GM18526 (cell line): ENCODE data around the gene CACNA1C.

ENCODE experiments used
- POLR2A ChIP-seq: IDR thresholded peaks from 3 replicates; pipeline ENCODE4 v1.6.1; 2011; ENCODE audit not compliant: insufficient read length; ENCODE audit errors: extremely low read depth

Gene CACNA1C

GRCh38 chr12:2136901-2137300 is 84.1 kb downstream of the CACNA1C start:
- no peak for TF ChIP-seq POLR2A

- no peak for TF ChIP-seq POLR2A
These were observed 84.9 kb downstream of the CACNA1C start for GRCh38 chr12:2137711-2138110.

GRCh38 chr12:2138294-2138693 is 85.5 kb downstream of the CACNA1C start:
- TF ChIP-seq POLR2A, result no peak

DNA sequence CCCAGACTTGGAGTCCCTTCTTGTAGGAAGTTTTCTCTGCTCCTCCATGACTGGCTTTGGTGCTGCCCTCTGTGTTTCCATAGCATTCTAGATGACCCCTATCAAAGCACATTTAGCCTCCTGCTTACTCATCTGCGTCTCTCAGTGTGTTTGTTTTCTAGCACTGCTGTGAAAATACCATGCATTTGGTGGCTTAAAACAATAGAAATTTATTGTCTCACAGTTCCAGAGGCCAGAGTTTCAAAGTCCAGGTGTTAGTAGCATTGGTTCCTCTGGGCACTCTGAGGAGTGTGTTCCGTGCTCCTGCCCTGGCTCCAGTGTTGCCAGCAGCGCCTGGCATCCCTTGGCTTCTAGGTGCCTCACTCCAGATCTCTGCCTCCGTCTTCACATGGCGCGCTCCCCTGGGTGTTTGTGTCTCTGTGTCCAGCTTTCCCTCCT is 86.1 kb downstream of the CACNA1C start:
- no peak for TF ChIP-seq POLR2A

- no peak for TF ChIP-seq POLR2A
These were observed 86.9 kb downstream of the CACNA1C start for GRCh38 chr12:2139651-2140050.

- no peak for TF ChIP-seq POLR2A
These were observed 88.2 kb downstream of the CACNA1C start for GRCh38 chr12:2140858-2141519.

DNA sequence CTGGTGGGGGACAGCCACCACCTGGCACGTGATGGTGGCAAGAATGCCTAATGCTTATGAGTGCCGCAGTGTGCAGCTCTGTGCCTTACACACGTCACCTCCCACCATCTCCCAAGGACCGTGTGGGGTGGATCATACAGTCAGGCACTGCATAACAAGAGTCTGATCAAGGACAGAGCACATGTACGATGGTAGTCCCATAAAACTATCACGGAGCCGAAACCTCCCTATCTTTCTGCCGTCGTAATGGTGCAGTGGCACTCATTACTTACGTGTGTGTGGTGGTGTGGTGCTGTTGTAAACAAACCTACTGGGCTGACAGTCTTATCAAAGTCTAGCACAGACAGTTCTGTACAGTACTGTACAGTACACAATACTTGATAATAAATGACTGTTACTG is 89.3 kb downstream of the CACNA1C start:
- no peak for TF ChIP-seq POLR2A

- TF ChIP-seq POLR2A, result no peak
These were observed 92.2 kb downstream of the CACNA1C start for GRCh38 chr12:2144951-2145350.

GRCh38 chr12:2145433-2145998 is 92.7 kb downstream of the CACNA1C start:
- TF ChIP-seq POLR2A, result no peak

GRCh38 chr12:2147335-2147734 is 94.5 kb downstream of the CACNA1C start:
- no peak for TF ChIP-seq POLR2A

GRCh38 chr12:2149091-2149490 is 96.3 kb downstream of the CACNA1C start:
- no peak for TF ChIP-seq POLR2A

DNA sequence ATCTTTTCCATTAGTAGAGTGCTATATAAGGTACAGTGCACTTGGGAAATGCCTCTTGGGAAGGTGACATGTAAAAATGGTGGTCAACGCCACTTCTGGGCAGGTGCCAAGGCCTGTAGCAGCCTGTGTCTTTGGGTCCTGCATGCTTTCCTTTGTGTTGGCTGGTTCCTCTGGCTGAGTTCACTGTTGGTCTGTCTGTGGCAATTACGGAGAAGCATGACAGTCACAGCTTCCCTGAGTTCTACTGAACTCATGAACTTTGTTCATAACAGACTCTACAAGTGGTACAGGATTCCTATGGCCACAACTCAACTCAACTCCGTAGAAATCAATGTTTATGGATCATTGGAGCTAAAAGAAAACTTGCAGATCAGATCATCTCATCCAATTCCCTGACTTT is 98.0 kb downstream of the CACNA1C start:
- TF ChIP-seq POLR2A, result no peak

DNA sequence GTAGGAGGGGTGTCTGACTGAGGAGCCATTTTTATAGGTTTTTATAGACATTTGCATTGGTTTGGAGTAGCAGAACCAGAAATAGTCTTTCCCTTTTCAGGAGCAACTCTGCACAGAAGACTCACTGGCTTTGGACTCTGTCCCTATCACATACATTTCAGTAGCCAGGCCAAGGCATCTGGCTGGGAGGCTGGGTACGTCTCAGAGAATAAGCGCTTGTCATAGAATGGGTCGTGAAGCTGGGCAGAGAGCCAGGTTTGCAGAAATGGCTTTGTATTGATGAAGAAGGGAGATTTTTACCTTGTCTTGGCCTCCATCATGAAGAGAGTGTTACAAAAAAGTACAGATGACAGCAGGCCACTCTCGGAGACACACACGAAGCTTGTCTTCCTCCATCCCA is 98.6 kb downstream of the CACNA1C start:
- TF ChIP-seq POLR2A, result no peak

DNA sequence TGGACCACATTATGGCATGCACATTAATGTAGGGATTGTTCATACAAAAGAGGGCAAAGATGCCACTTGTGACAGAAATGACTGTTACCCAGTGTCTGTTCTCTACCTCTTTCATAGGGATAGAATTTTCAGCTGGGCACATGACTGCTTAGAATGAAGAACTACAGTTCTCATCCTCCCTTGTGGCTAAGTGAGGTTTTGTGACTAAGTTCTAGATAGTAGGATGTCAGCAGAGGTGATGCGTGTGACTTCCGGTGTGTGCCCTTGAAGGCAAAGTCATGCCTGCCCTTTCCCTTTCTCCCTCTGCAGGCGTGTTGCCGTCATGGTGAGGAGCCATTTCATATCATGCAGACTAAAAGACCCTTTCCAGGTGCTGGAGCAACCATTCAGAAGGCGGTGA is 99.3 kb downstream of the CACNA1C start:
- TF ChIP-seq POLR2A, result no peak

DNA sequence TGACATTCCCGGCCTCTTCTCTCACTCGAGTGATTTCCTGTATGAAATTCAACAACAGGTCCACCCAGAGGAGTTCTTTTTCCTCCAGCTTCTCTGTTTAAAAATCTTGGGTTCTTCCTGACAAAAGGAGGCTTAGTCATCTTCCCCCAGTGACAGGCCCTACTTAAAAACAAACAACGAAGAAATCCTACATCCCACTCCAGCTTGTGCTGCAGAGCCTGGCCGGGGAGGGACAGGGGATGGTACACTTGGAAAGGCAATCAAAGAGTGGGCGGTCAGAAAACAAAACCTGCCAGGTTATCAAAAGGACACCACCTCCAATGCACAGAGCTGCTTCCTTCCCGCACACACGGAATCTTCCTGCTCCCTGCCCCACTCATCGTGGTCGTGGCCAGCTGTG is 101.3 kb downstream of the CACNA1C start:
- TF ChIP-seq POLR2A, result no peak

- no peak for TF ChIP-seq POLR2A
These were observed 101.7 kb downstream of the CACNA1C start for GRCh38 chr12:2154521-2154920.

DNA sequence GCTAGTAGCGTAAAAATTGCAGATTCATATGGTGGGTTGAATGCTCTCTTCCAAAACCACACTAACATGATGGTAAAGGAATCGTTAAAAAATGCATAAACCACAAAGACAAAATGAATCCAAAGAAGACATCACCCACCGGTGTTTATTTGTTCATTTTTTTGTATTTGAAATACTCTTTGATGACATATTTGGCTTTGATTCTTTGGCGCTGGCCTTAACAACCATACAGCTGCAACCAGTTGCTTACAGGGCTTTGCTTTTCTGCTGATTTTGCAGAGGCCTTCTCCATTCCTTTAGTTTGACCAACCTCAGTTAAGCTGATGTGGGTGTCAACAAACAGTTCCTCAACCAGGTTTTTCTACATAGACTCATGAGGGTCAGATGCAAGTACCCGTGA is 103.5 kb downstream of the CACNA1C start:
- TF ChIP-seq POLR2A, result no peak
